ENCODE data around the gene F7.

DNA sequence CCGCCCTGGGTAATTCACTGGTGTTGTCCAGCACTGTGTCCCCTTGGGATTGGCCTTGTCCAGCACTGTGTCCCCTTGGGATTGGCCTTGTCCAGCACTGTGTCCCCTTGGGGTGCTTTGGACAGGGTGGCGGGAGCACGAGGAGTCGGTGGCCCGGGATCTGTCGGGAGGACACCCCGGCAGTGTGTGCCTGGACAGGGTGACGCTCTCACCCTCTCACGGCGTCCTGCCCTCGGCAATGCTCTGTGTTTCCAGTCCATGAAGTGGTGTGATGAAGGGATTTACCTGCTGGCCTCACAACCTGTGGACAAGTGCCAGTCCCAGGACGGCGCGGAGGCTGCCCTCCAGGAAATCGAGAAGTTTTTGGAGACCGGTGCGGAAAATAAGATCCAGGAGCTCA is 29.9 kb upstream of the F7 start:
- TF ChIP-seq CTCF (IDR thresholded peaks at IDR 0.05): no peak
- no peak for TF ChIP-seq POLR2A (IDR thresholded peaks at IDR 0.05)

All from thyroid gland (tissue), 4 donors.